ELR (cell line): ENCODE data around the gene ISG20L2.

Experiments used
- DNase-seq: peaks from one replicate; pipeline ENCODE4 v3.0.0-alpha.2; 2015; ENCODE audit warnings: low read depth

The ISG20L2 gene

DNA sequence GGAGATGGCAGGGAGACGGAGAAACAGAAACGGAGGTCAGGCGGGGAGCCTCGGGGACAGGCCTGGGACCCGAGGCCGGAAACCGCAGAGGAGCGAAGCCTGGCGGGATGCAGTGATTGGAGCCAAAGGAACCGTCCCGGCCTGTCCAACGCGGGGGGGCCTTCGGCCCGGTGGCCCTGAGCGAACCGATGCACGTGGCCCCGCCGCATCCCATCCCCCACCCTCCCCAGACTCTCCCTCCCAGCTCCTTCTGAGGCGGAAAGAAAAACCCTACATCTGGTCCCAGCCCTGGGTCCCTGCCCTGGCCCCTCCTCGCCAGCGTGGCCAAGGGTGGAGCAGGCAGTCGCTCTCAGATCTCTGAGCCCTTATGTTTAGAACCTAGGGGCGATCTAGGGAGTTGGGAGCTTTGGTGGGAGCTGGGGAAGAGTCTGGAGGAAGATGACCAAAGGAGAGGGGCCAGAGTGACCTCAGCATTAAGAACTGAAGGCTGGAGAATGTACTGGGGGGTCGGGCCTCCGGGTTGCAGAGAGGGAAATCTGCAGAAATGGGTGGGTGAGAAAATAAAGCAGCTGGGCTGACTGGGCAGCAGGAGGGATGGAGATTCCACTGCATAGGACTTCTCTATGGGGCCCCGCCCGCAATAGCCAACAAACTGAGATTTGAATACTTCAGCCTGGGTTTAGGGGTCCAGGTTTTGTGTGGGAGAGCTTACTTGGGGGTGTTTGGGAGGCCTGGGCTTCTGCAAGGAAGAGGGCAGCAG lies 21.7 kb downstream of the ISG20L2 start:
- peak; percentile 34 for DNase-seq

DNA sequence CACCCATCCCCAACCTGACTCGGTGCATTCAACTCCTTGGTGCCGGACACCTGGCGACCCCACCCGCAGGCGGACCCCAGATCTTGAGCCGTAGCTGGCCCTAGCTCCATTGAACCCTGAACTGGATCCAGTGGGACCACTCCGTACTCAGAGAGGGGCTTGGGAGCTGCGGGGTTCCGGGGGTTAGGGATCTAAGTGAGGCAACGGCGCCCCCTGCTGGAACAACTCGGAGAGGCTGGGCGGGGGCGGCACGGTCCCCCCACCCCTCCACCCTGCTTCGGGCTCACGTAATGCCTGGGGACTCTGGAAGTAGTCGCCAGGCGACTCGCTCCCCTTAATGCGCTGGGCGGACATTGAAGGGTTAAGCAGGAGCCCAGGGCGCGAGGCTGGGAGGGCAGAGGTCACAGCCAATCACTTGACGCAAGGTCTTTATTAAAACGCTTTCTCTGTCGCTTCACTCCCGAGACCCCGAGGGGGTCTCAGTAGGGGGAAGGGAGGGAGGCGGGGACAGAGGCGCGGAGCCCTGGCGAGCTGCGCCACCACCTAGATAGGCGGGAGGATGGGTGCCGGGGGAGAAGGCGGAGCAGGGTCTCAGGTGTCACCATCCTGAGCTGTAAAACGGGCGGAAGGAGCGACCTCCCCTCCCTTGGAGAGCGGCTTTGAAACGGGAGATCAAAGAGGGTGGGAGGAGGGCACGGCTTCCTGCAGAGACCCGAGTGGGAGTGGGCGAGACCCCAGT lies 22.5 kb downstream of the ISG20L2 start:
- DNase-seq, result peak; percentile 66

DNA sequence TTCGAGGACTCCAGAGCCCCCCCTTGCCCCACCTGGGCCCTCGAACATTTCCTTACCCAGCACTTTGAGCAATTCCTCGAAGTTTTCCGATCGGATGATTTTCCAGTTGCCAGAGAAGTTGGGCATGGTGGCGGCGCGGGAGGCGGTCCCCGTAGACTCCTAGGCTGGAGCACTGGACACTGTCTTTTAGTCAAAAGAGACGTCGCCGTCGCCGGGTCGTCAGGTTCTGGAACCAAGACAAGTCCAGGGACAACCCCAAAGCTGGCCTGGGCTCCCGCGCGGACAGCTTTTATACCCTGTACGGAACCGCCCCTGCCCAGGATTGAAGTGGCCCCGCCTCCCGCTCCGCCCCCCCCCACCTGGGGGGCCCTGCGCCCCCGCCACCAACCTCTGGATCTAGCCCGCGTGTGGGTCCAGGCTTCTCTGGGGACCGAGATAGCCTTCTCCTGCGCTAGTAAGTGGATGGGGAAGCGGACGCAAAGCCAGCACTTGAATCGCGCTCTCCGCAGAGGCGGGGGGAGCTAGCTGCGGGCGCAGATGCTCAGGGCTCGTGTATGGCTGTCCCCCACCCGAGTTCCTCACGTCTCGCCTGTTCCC lies 23.1 kb downstream of the ISG20L2 start, which contains the start of gene CRABP2:
Gene CRABP2 (minus strand): TSS at position 263 of the 597 bp plus-strand sequence. CDS start 137 bp downstream, at position 126.
- peak; percentile 41 for DNase-seq

DNA sequence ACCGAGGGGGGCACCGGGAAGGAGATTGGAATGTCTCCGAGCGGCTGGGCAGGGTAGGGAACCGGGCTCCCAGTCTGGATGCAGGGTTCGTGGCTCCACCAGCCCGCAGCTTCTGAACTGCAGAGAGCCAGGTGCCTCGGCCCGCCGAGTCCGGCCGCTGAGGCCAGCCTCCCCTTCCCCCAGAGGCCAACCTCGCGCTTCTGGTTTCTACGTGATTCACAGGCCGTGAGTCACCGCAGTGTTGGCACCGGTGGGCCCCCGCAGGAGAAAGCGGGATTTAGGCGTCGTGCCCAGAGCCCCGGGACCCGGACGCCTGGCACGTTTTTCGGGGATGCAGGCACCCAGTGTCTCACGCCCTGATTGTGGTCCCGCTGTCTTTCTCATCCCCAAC lies 23.6 kb downstream of the ISG20L2 start:
- peak; percentile 89 for DNase-seq

DNA sequence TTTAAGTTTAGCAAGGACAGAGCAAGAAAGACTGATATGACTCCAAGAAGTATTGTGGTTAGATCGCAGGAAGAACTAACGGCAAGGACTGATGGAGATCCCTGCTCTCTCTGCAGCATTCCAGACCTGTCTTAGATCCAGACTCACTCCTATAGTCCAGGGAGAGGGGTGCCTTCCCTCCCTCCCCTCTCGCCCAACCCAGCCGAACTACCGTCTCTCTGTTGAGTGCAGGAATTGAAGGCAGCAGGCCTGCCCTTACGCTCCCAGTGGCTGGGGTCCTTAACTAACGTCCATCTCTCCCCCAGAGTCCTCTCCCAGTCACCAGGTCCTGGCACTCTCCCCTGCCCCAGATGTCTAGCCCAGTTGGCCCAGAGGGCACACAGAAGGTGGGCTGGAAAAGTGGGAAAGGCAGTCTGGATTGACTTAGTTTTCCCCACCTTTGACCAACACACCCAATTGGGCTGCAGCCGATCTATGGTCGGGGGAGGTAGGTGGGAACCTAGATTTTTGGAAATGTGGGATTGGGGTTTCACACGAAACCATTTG lies 24.3 kb downstream of the ISG20L2 start:
- DNase-seq, result no peak

DNA sequence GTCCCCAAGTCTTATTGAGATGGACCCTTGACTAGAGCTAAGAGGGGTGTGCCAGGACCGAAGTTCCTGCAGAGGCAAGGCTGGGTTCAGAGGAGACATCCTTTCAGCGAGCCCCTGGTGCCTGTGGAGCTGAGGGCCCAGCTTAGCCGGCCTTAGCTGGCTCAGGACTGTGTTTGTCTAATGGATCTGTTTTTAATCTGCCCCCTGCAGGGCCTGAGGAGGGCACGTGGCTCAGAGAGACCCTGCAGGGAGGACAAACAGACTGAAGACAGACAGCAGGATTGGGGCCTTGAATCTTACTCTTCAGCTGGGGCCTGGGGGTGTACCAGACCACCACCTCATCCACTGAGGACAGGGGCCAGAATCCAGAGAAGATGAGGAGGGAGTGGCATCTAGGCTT lies 24.8 kb downstream of the ISG20L2 start:
- DNase-seq, result no peak

DNA sequence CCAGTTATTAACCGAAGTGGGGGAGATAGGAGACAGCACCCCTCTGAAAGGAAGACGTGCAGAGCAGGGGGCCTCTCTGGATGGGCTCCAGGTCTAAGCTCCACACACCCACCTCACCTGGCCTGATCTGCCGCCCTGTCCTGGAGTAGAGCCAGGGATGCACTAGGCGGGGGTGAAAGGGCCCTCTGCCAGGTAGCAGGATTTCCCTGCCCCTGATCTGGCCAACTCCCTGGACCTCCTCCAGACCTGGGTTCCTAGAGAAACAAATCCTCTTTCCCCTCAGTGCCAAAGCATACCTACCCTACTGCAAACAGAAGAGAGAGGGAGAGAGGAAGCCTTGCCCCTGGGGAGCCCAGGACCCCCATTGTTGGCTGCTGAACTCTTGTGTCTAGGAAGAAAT lies 25.2 kb downstream of the ISG20L2 start:
- DNase-seq, result no peak

DNA sequence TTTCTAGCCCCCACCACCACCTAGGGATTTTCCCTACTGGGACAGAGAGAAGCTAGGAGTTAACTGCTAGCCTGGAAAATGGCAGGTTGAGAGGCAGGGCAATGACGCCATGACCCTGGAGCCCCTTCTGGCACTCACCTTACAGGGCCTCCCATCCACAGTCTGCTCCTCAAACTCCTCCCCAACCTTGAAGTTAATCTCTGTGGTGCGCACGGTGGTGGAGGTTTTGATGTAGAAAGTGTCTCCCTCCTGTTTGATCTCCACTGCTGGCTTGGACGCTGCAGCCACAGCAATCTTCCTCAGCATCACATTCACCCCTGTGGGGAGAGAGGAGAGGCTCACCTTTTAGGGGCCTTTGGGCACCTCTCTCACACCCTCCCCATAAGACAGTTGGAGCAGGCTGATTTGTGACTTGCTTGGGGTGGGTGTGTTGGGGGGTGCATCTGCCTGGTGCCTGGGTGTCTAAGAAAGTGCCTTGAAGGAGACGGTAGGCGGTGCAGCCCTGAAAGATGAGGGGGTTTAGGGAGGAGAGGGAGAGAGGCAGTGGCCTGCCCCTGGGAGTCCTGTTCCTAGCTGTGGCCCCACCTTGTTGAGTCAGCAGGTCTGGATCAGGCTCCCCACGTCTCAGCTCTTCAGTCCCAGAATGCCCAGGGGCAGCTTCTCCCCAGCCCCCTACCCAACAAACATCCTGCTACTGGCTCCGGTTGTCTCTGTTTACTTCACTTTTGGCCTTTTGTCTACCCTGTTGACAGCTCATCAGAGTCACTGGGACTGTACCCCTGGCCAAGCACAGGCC lies 27.6 kb downstream of the ISG20L2 start:
- no peak for DNase-seq

DNA sequence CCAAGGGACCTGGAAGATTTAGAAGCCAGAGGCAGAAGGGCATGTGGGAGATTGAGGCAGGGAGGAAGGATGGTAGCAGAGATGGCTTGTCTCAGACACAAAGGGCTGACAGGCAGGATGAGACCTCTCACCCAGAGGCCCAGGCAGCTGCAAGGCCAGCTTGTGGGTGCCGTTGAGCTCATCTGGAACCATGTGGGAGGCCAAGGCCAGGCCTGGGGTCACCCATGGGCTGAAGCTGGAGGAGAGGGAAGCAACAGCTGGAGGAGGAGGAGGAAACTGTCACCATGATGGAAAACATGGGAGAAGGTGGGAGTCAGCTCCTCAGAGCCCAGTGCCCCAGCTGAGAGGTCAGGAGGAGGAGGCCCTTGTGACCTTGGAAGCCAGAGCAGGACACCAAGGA lies 29.6 kb downstream of the ISG20L2 start:
- no peak for DNase-seq

DNA sequence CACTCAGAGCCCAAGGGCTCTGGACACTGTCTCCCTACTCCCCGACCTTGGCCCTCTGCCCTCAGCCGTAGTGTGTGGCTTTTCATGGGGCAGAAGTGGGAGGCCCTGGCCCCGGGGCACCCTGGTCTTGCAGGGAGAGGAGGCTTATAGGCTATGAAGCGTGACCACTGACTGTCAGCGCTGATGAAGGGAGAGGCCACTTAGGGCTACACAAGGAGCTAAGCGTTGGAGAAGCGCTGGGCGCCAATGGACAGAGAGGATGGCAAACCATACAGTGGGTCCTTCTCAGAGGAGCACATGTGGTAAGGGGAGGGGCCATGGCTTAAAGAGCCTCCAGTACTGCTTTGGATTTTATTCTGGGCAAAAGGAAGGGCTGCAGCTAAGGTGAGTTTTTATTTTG lies 31.1 kb downstream of the ISG20L2 start:
- no peak for DNase-seq

DNA sequence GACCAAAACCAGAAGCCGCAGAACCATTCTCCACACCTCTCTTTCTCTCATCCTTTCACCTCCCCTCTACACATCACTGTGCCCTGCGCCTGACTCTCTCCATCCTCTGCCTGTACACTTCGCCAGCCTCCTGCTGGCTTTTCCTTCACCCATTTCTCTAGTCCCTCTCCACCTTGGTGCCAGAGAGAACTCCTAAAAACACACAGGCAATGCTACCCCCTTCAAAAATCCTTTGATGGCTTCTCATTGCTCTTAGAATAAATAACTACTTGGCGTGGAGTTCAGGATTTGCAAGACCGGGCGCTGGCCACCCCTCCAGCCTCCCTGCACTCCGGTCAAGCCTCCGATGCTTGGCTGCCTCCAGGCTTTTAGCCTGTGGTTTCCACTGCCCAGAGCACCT lies 31.8 kb downstream of the ISG20L2 start:
- DNase-seq, result no peak

DNA sequence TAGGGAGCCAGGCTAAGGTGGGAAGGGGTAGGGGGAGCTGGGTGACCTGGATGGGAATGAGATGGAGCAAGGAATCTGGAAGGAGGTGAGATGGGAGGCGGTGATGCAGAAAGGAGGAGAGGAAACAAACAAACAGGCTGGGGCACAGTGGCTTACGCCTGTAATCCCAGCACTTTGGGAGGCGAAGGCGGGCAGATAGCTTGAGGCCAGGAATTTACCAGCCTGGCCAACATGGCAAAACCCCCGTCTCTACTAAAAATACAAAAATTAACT lies 33.9 kb downstream of the ISG20L2 start:
- no peak for DNase-seq

DNA sequence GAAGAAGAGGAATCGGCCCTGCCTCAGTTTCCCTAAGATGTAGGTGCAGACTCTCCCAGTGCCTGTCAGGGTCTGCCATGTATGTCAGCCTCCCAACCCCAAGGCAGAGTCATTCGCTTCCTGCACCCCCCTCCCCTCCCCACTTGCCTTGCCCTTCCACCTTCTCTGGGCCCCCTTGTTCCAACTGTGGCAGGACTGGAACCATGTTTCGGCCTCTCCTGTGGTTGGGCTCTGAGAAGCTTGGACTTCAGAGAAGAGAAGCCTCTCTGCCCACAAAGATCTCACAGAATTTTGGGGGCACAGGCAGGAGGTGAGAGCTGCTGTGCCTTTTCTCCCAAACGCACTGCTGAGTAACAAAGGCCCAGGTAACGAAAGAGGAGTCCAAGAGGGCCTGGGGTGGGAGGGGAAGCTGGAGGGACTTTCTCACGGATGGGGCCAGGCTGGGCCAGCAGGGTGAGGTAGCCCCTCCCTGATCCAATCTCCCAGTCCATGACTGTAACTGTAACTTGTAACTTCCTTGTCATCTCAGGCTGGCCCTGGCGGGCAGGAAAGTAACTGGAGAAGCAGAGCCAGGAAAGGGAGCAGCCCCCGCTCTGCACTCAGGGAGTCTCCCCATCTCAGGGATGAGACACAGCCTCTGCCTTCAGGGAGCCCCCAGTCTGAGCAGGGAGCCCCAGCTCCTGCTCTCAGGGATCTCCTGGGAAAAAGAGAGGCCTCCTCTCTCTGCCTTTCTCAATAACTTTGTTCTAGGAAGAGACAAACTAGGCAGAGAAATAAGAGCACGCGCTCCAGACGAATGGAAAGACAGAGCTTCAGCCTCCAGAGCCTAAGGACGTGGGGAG lies 34.5 kb downstream of the ISG20L2 start:
- DNase-seq, result no peak

DNA sequence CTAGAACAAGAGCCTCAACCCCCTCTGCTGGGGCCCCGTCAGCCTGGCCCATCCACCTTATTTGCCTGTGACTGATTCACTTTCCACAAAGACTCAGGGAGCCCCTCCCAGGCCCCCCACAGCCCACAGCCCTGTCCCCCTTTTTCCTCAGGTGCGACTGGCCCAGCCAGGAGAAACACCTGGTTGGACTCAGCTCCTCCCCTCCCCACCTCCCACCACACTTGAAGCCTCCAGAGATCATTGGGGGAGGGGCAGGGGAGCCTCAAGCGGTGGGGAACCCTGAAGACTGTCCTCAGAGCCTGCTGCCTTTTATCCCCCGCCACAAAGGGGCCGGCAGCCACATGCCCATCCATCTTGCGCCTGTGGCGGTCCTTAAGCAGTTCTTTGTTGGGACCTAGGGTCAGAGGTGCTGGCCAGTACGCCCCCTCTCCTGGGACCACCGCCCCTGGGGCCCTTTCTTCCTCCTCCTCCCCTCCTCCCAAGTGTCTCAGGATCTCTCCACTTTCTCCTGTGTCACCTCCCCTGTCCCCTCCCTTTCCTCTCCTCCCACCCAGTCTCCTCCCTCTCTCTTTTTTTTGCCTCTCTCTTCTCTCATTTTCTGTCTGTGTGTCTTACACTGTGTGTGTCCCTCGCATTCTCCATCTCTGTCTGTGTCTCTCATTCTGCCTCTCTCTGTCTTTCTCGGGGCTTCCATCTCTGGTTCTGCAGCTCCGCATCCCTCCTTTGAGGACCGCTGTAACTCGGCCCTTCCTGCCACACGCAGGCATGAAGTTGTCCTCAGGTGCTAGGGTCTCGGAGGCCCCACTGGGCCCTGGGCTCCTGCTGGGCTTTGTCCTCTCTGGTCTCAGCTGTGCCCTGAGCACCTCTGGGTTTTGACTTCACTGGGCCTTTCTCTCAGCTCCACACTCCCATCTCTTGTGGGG lies 35.4 kb downstream of the ISG20L2 start:
- DNase-seq, result no peak

DNA sequence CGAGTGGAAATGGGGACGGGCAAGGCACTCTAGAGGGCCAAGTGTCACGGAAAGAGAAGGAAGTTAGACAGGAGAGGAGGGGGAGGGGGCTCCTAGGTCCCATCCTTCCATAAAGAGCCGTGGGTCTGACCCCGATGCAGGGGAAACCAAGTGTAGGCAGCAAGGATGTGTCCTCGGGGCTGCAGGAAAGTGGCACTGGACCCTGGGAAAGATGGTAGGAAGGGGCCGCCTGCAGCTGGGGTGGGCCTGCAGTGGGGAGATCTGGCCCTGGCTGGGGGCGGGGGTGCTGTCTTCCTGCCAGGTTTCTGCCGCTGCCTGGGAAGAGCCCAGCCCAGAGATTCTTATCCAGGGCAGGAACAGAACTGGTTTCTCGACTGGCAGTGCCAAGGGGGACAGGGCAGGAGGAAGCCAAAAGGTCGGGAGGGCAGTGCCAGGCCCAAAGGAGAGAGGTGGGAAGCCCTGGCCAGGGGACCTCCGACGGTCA lies 36.1 kb downstream of the ISG20L2 start:
- no peak for DNase-seq

DNA sequence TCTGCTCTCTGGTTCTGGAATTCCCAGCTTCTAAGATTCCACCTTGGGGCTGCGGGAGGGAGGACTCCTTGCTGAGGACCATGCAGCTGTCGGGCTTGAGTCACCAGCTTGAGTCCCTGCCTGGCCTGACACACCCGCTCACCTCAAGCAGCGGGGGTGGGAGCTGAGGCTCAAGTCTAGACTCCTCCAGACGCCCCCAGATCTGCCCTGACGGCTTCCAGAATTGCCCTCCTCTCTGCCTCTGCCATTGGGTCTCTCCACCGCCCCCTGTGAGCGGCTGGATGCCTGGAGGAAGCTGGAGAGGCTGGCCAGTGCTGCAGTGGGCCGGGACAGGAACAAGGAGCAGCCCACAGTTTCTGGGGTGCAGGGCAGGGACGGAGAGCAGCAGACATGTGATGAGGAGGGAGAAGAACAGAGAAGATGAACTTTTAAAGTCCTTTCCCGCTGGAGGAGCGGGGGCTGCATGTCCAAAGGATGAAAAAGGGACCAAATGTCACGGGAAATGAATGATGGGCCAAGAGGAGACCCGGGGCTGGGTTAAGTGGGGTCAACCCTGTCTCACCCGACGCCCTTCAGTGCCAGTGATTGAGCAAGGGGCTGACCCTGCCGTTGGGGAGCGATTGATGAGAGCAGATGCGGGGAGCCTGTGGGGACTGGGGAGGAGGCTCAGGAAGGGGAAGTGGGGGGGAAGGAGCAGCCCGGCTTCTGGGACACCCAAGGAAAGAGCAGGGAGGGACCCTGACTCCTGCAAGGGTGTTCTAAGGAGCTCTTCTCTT lies 36.7 kb downstream of the ISG20L2 start:
- DNase-seq, result peak; percentile 68

DNA sequence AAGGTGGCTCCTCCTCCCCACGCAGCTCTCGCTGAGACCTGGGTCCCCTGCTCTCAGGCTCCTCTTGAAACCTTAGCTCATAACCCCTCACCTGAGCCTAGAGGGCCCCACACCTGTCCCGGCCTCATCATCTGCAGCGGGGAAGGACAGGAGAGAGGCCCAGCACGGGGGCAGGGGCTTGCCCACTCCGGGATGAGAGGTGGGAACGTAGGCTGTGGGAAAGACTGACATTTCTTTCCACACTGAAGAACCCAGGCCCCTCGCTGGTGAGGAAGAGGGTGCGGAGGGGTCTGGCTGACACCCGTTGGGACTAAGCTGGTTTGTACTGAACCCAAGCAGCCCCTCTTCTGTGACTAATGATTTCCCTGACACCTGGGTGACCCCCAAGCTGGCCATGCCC lies 37.4 kb downstream of the ISG20L2 start:
- no peak for DNase-seq

DNA sequence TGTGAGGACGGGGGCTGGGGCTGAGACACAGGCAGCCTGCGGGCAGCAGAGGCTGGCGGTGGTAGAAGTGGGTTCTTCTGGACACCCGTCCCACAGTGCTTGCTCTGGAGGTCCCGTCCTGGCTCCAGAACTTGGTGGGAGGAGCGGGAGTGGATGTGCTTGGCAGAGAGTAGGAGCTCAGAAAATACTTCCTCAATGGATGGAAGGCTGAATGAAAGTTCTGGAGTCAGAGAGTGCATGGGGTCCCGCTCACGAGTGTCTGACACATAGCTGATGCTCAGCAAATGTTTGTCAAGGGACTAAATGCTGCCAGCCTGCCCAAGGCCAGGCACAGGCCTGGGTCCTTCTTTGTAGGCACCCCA lies 37.9 kb downstream of the ISG20L2 start:
- no peak for DNase-seq

DNA sequence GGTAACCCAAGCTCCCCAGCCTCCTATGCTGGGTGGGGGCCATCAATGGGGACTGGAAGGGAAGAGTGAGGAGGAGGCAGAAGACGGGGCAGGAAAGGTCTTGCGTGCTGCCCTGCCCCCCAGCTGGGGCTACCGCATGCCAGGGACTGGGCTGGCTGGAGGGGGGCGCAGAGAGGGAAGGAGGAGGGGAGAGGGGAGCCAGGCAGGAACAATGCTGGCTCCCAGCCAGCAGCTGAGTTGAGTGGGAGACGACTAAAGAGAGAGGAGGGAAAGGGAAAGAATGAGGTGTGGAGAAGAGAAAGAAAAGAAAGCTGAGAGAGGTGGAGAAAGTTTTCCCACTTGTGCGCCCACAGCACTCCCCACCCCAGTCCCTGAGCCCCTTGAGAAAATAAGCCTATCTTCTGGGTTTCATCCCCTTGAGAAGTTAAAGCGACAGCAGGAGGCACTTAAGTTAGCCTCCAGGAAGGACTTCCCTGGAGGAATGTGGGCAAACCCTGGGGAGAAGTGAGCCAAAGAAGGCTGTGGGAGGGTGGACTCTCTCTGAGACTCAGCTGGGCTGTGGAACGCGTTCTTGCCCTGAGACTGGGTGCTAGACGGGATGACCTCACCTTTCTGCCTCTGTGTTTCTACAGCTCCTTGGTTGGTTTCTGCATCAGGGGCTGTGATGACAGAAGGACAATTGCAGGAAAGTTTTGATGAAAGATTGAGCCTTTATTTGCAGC lies 38.5 kb downstream of the ISG20L2 start:
- no peak for DNase-seq
